H7 (cell line): Measurements from ENCODE around the gene C2orf68. TPM values are rescaled to one million over a fixed set of nuclear protein-coding genes. Genes with fewer than 3 reads are reported as not detected.
A peak's percentile ranks its signal among the peaks of the same experiment; 100 is the strongest.

ENCODE experiments used
- DNase-seq: peaks from one replicate; pipeline ENCODE4 v3.0.0; 2012
- H3K27me3 ChIP-seq: 2 replicates; pipeline ENCODE4 v1.6.0; 2011; ENCODE audit warnings: mild to moderate bottlenecking, low read length; ENCODE audit not compliant: control insufficient read depth, insufficient read depth
- H3K36me3 ChIP-seq: replicated peaks from 2 replicates; pipeline ENCODE4 v1.5.1; 2011; ENCODE audit warnings: low read length; ENCODE audit not compliant: control insufficient read depth, insufficient read depth
- H3K4me3 ChIP-seq: 2 replicates; pipeline ENCODE4 v1.5.1; 2011; ENCODE audit warnings: low read depth, mild to moderate bottlenecking, control low read depth, low read length, moderate library complexity; ENCODE audit not compliant: insufficient read depth
- total RNA-seq: library from RNA; depleted of rRNA; stranded (reverse); fragments of >200 nt; shearing (Covaris generic); gene quantifications from 2 replicates; pipeline ENCODE4 v1.2.3, GENCODE V29; 2014

C2orf68 gene
- total RNA-seq, 1 experiment from 2014 or later: 69.8 TPM

GRCh38 chr2:85588645-85589044, 23.2 kb downstream of the C2orf68 start:
- no peak for DNase-seq
- Histone ChIP-seq H3K36me3 (no peaks in the 10 kb centered on the region), H3K27me3 (peaks cover 16% of the 10 kb centered on the region), H3K4me3 (no peak overlapping the region)

GRCh38 chr2:85588236-85588635, 23.6 kb downstream of the C2orf68 start:
- H3K4me3 ChIP-seq: no peak overlapping the region
- H3K36me3 ChIP-seq: no peaks in the 10 kb centered on the region
- DNase-seq: peak; percentile 32
- H3K27me3 ChIP-seq: peaks cover 18% of the 10 kb centered on the region

- no peak for DNase-seq
- H3K36me3 ChIP-seq: no peaks in the 10 kb centered on the region
- peaks cover 18% of the 10 kb centered on the region for H3K27me3 ChIP-seq
- no peak overlapping the region for H3K4me3 ChIP-seq
These were observed 26.1 kb downstream of the C2orf68 start for GRCh38 chr2:85585781-85586105.

GRCh38 chr2:85584857-85585780, 26.7 kb downstream of the C2orf68 start:
- Histone ChIP-seq H3K36me3 (no peaks in the 10 kb centered on the region), H3K4me3 (peak overlapping the region; percentile 53), H3K27me3 (peaks cover 18% of the 10 kb centered on the region)
- DNase-seq: no peak

- H3K36me3 ChIP-seq: no peaks in the 10 kb centered on the region
- H3K4me3 ChIP-seq: peak within 1 kb of the TSS; percentile 53
- peak; percentile 66 for DNase-seq
- H3K27me3 ChIP-seq: peaks cover 18% of the 10 kb centered on the region
These were observed 27.5 kb downstream of the C2orf68 start, which contains the start of gene VAMP5 for GRCh38 chr2:85584354-85584856. VAMP5 (plus strand) TSS chr2:85584431; CDS start chr2:85584491, 60 bp downstream.

GRCh38 chr2:85583667-85584353, 28.1 kb downstream of the C2orf68 start:
- H3K4me3 ChIP-seq: peak overlapping the region; percentile 53
- no peaks in the 10 kb centered on the region for H3K36me3 ChIP-seq
- DNase-seq: peak; percentile 19
- H3K27me3 ChIP-seq: peaks cover 18% of the 10 kb centered on the region

GRCh38 chr2:85582492-85582891, 29.4 kb downstream of the C2orf68 start:
- Histone ChIP-seq H3K36me3 (no peaks in the 10 kb centered on the region), H3K27me3 (peaks cover 18% of the 10 kb centered on the region), H3K4me3 (no peak overlapping the region)
- DNase-seq: peak; percentile 11

- Histone ChIP-seq H3K27me3 (peaks cover 16% of the 10 kb centered on the region), H3K4me3 (no peak overlapping the region), H3K36me3 (no peaks in the 10 kb centered on the region)
- peak; percentile 5 for DNase-seq
These were observed 31.7 kb downstream of the C2orf68 start for GRCh38 chr2:85580206-85580605.

- H3K4me3 ChIP-seq: no peak overlapping the region
- peak; percentile 60 for DNase-seq
These were observed 32.5 kb downstream of the C2orf68 start for GRCh38 chr2:85579266-85579935.

GRCh38 chr2:85578243-85579180, 33.4 kb downstream of the C2orf68 start:
- Histone ChIP-seq H3K36me3 (no peaks in the 10 kb centered on the region), H3K27me3 (peaks cover under 1% of the 10 kb centered on the region), H3K4me3 (peak overlapping the region; percentile 48)
- DNase-seq: peak; percentile 46

More at GRCh38 chr2:85579266-85579935, 32.5 kb downstream of the C2orf68 start:
- peaks cover 8% of the 10 kb centered on the region for H3K27me3 ChIP-seq
- no peaks in the 10 kb centered on the region for H3K36me3 ChIP-seq

- peak; percentile 88 for DNase-seq
- H3K36me3 ChIP-seq: no peaks in the 10 kb centered on the region
- no peaks in the 10 kb centered on the region for H3K27me3 ChIP-seq
- peak within 1 kb of the TSS; percentile 48 for H3K4me3 ChIP-seq
These were observed 34.3 kb downstream of the C2orf68 start, which contains the start of gene VAMP8 for GRCh38 chr2:85577386-85578242. VAMP8 (plus strand) TSS chr2:85577586; CDS start chr2:85577647, 61 bp downstream.

GRCh38 chr2:85577063-85577385, 34.8 kb downstream of the C2orf68 start:
- Histone ChIP-seq H3K4me3 (no peak overlapping the region), H3K36me3 (no peaks in the 10 kb centered on the region), H3K27me3 (no peaks in the 10 kb centered on the region; the same call in 1 of the 2 replicates)
- no peak for DNase-seq

- Histone ChIP-seq H3K27me3 (peaks cover 7% of the 10 kb centered on the region), H3K36me3 (no peaks in the 10 kb centered on the region), H3K4me3 (no peak overlapping the region)
- DNase-seq: no peak
These were observed 36.1 kb downstream of the C2orf68 start for GRCh38 chr2:85575739-85576138.
